Measurements from ENCODE around the gene GPANK1. TPM values are rescaled to one million over a fixed set of nuclear protein-coding genes. Genes with fewer than 3 reads are reported as not detected.

Gene GPANK1
- total and polyA plus RNA-seq, 10 of the 15 experiments (the other 5 are each of a cell fraction or from before 2014, with no cell fraction given): 11.7 to 36.3 (median 17.5) TPM

- TF ChIP-seq PRDM15 (CRISPR knock-in tag; IDR thresholded peaks at IDR 0.05): peak; percentile 86; the same call in 1 of the 2 replicates
- TF ChIP-seq ATF7 (IDR thresholded peaks at IDR 0.05; ENCODE audit: low read depth): peak; percentile 100
- TF ChIP-seq MYC (IDR thresholded peaks at IDR 0.05; ENCODE audit: insufficient read depth, insufficient read length, insufficient replicate concordance, low read length, severe bottlenecking): no peak
- TF ChIP-seq ESRRA (IDR thresholded peaks at IDR 0.05; ENCODE audit: low read length): no peak
- TF ChIP-seq CEBPZ (IDR thresholded peaks at IDR 0.05; ENCODE audit: low read depth, low read length): no peak
- no peak for TF ChIP-seq ZBED1 (IDR thresholded peaks at IDR 0.05; ENCODE audit: borderline replicate concordance)
- peak; percentile 96 for TF ChIP-seq PML (IDR thresholded peaks at IDR 0.05; ENCODE audit: low read length)
- 0 out of 2 replicates have a peak, but pooled peaks have one; percentile 14 for TF ChIP-seq ELK1 (IDR thresholded peaks at IDR 0.05; ENCODE audit: low read depth, low read length)
- no peak for TF ChIP-seq ASH2L (IDR thresholded peaks at IDR 0.05; ENCODE audit: borderline replicate concordance, low read depth)
- TF ChIP-seq YY1 (IDR thresholded peaks at IDR 0.05; ENCODE audit: low read depth, low read length): peak; percentile 83
- TF ChIP-seq FOS (IDR thresholded peaks at IDR 0.05; ENCODE audit: borderline replicate concordance, extremely low read depth, insufficient read length): no peak
- TF ChIP-seq ZNF274 (IDR thresholded peaks at IDR 0.05; ENCODE audit: insufficient read depth, insufficient read length): no peak
- 0 out of 2 replicates have a peak, but pooled peaks have one; percentile 16 for TF ChIP-seq CBX5 (IDR thresholded peaks at IDR 0.05; ENCODE audit: low read depth)
- peak; percentile 87 for TF ChIP-seq IKZF1 (conservative IDR thresholded peaks at IDR 0.05)
- peak; percentile 25; the same call in 1 of the 2 replicates for TF ChIP-seq NRF1 (conservative IDR thresholded peaks at IDR 0.05; ENCODE audit: low read depth, low read length)
- TF ChIP-seq POLR2AphosphoS5 (IDR thresholded peaks at IDR 0.05; ENCODE audit: low read length): peak; percentile 98
- TF ChIP-seq HDAC6 (IDR thresholded peaks at IDR 0.05; ENCODE audit: unreplicated experiment): peak; percentile 51
- TF ChIP-seq EGR1 (IDR thresholded peaks at IDR 0.05; ENCODE audit: borderline replicate concordance in 1 of 2, low read depth in 2 of 2, low read length in 2 of 2): peak; percentile 33 to 90
- no peak for TF ChIP-seq SMC3 (IDR thresholded peaks at IDR 0.05; ENCODE audit: borderline replicate concordance, low read length)
- no peak for TF ChIP-seq STAT3 (IDR thresholded peaks at IDR 0.05; ENCODE audit: low read depth, low read length)
- TF ChIP-seq CHD2 (IDR thresholded peaks at IDR 0.05; ENCODE audit: borderline replicate concordance, low read depth, low read length): no peak; the same call in none of the 2 replicates
Observed at GRCh38 chr6:31619805-31620585, 44.8 kb downstream of the GPANK1 start (continued).

All from GM12878 (cell line).